IPS-15b (cell line): ENCODE measurements around the gene PPP5C.
"Not testable (repeated sequence)": the region's sequence is repeated elsewhere in the genome, so short reads cannot be mapped to it uniquely, and the experiment has no call there.

ENCODE experiments used
- H3K27me3 ChIP-seq: one replicate; pipeline ENCODE4 v1.6.1; 2013; ENCODE audit warnings: low read length; ENCODE audit not compliant: control insufficient read depth, insufficient read depth
- H3K36me3 ChIP-seq: one replicate; pipeline ENCODE4 v1.6.1; 2013; ENCODE audit warnings: low read length; ENCODE audit not compliant: control insufficient read depth, insufficient read depth
- H3K4me1 ChIP-seq: one replicate; pipeline ENCODE4 v1.6.1; 2013; ENCODE audit warnings: mild to moderate bottlenecking, low read length; ENCODE audit not compliant: control insufficient read depth, insufficient read depth
- H3K4me3 ChIP-seq: one replicate; pipeline ENCODE4 v1.5.1; 2013; ENCODE audit warnings: low read depth, low read length
- H3K9ac ChIP-seq: one replicate; pipeline ENCODE4 v1.6.1; 2013; ENCODE audit warnings: low read depth, mild to moderate bottlenecking, low read length
- H3K9me3 ChIP-seq: one replicate; pipeline ENCODE4 v1.6.1; 2013; ENCODE audit warnings: mild to moderate bottlenecking, low read length; ENCODE audit not compliant: control insufficient read depth, insufficient read depth

PPP5C gene

GRCh38 chr19:46313540-46314469 is 33.1 kb upstream of the PPP5C start:
- not testable (repeated sequence) for H3K4me1 ChIP-seq, H3K27me3 ChIP-seq, H3K9me3 ChIP-seq, H3K4me3 ChIP-seq, H3K9ac ChIP-seq
- peaks cover 12% of the 10 kb centered on the region for H3K36me3 ChIP-seq

- no peaks in the 10 kb centered on the region for H3K4me1 ChIP-seq
- H3K27me3 ChIP-seq, result no peaks in the 10 kb centered on the region
- H3K9me3 ChIP-seq, result no peaks in the 10 kb centered on the region
- H3K4me3 ChIP-seq, result no peak overlapping the region
- H3K9ac ChIP-seq, result no peak overlapping the region
- peaks cover 3% of the 10 kb centered on the region for H3K36me3 ChIP-seq
Observed at GRCh38 chr19:46317339-46317738, 29.5 kb upstream of the PPP5C start.

GRCh38 chr19:46319613-46320012 is 27.3 kb upstream of the PPP5C start:
- Histone ChIP-seq H3K9me3 (no peaks in the 10 kb centered on the region), H3K36me3 (peaks cover 4% of the 10 kb centered on the region), H3K4me3 (no peak overlapping the region), H3K27me3 (no peaks in the 10 kb centered on the region), H3K9ac (no peak overlapping the region), H3K4me1 (no peaks in the 10 kb centered on the region)

GRCh38 chr19:46320559-46320958 is 26.3 kb upstream of the PPP5C start:
- H3K4me1 ChIP-seq, result no peaks in the 10 kb centered on the region
- no peak overlapping the region for H3K4me3 ChIP-seq
- H3K27me3 ChIP-seq, result no peaks in the 10 kb centered on the region
- H3K36me3 ChIP-seq, result peaks cover 4% of the 10 kb centered on the region
- no peaks in the 10 kb centered on the region for H3K9me3 ChIP-seq
- no peak overlapping the region for H3K9ac ChIP-seq

- no peaks in the 10 kb centered on the region for H3K9me3 ChIP-seq
- H3K4me1 ChIP-seq, result no peaks in the 10 kb centered on the region
Observed at GRCh38 chr19:46321653-46322052, 25.2 kb upstream of the PPP5C start.

GRCh38 chr19:46323227-46323626 is 23.7 kb upstream of the PPP5C start:
- not testable (repeated sequence) for H3K27me3 ChIP-seq, H3K9me3 ChIP-seq, H3K9ac ChIP-seq, H3K36me3 ChIP-seq, H3K4me3 ChIP-seq, H3K4me1 ChIP-seq

More at GRCh38 chr19:46321653-46322052, 25.2 kb upstream of the PPP5C start:
- no peak overlapping the region for H3K9ac ChIP-seq
- H3K4me3 ChIP-seq, result no peak overlapping the region
- no peaks in the 10 kb centered on the region for H3K27me3 ChIP-seq
- H3K36me3 ChIP-seq, result peaks cover 4% of the 10 kb centered on the region

- Histone ChIP-seq H3K9ac (no peak overlapping the region), H3K36me3 (peaks cover 12% of the 10 kb centered on the region), H3K9me3 (peaks cover 12% of the 10 kb centered on the region), H3K4me3 (no peak overlapping the region), H3K4me1 (no peaks in the 10 kb centered on the region), H3K27me3 (no peaks in the 10 kb centered on the region)
Observed at GRCh38 chr19:46324277-46324676, 22.6 kb upstream of the PPP5C start.

GRCh38 chr19:46326608-46327007 is 20.3 kb upstream of the PPP5C start:
- Histone ChIP-seq H3K36me3 (peaks cover 19% of the 10 kb centered on the region), H3K27me3 (no peaks in the 10 kb centered on the region), H3K9me3 (peaks cover 12% of the 10 kb centered on the region), H3K4me1 (no peaks in the 10 kb centered on the region), H3K9ac (no peak overlapping the region), H3K4me3 (no peak overlapping the region)

GRCh38 chr19:46328079-46328478 is 18.8 kb upstream of the PPP5C start:
- H3K4me3 ChIP-seq, result no peak overlapping the region
- no peak overlapping the region for H3K9ac ChIP-seq
- no peaks in the 10 kb centered on the region for H3K4me1 ChIP-seq
- peaks cover 20% of the 10 kb centered on the region for H3K36me3 ChIP-seq
- peaks cover 12% of the 10 kb centered on the region for H3K9me3 ChIP-seq
- no peaks in the 10 kb centered on the region for H3K27me3 ChIP-seq

GRCh38 chr19:46330319-46330918 is 16.5 kb upstream of the PPP5C start:
- peaks cover 12% of the 10 kb centered on the region for H3K9me3 ChIP-seq
- H3K4me1 ChIP-seq, result no peaks in the 10 kb centered on the region
- peaks cover 17% of the 10 kb centered on the region for H3K36me3 ChIP-seq
- no peak overlapping the region for H3K9ac ChIP-seq
- H3K27me3 ChIP-seq, result no peaks in the 10 kb centered on the region
- no peak overlapping the region for H3K4me3 ChIP-seq

GRCh38 chr19:46337487-46337886 is 9.4 kb upstream of the PPP5C start:
- Histone ChIP-seq H3K9ac (no peak overlapping the region), H3K36me3 (peaks cover 4% of the 10 kb centered on the region), H3K27me3 (no peaks in the 10 kb centered on the region), H3K4me1 (no peaks in the 10 kb centered on the region), H3K9me3 (no peaks in the 10 kb centered on the region), H3K4me3 (no peak overlapping the region)

GRCh38 chr19:46339446-46339845 is 7.4 kb upstream of the PPP5C start:
- no peak overlapping the region for H3K9ac ChIP-seq
- H3K4me1 ChIP-seq, result no peaks in the 10 kb centered on the region
- H3K9me3 ChIP-seq, result no peaks in the 10 kb centered on the region
- peaks cover 4% of the 10 kb centered on the region for H3K36me3 ChIP-seq
- H3K27me3 ChIP-seq, result no peaks in the 10 kb centered on the region
- H3K4me3 ChIP-seq, result no peak overlapping the region
